ENCODE measurements around the gene XRCC4. TPM values are rescaled to one million over a fixed set of nuclear protein-coding genes. Genes with fewer than 3 reads are reported as not detected.

Gene XRCC4
- total and polyA plus RNA-seq, 2 of the 8 experiments (the other 6 are each of a cell fraction or from before 2014, with no cell fraction given), result 3.0 to 8.3 TPM

- Histone ChIP-seq H3K36me3 (ENCODE audit: control insufficient read depth in 2 of 4, insufficient read depth in 4 of 4, low read length in 3 of 4) (no peaks in the 10 kb centered on the region), H2AFZ (ENCODE audit: low read length) (no peak overlapping the region), H3K4me2 (ENCODE audit: insufficient read depth in 1 of 2, low read depth in 2 of 2, low read length in 2 of 2) (no peak overlapping the region), H3K27ac (ENCODE audit: low read depth, low read length) (no peak overlapping the region), H2BK12ac (ENCODE audit: low read depth, low read length) (no peak overlapping the region), H3K4me1 (replicated peaks in 1 of 4; ENCODE audit: control insufficient read depth in 3 of 4, insufficient read depth in 4 of 4, low read length in 3 of 4) (no peaks in the 10 kb centered on the region), H3K79me1 (ENCODE audit: low read depth, low read length) (no peaks in the 10 kb centered on the region), H3K18ac (ENCODE audit: extremely low read depth, low read length) (no peak overlapping the region), H4K5ac (ENCODE audit: insufficient read length, low read depth, low read length) (no peak overlapping the region), H3K27me3 (replicated peaks in 1 of 4; ENCODE audit: control insufficient read depth in 3 of 4, extremely low read depth in 1 of 4, insufficient read depth in 3 of 4, low read length in 3 of 4) (no peaks in the 10 kb centered on the region), H2BK15ac (ENCODE audit: low read length) (no peak overlapping the region), H3K4me3 (ENCODE audit: extremely low read depth in 1 of 4, insufficient read depth in 2 of 4, low read depth in 3 of 4, low read length in 4 of 4) (no peak overlapping the region), H3K9me3 (ENCODE audit: insufficient read depth in 2 of 2, low read depth in 1 of 2, low read length in 1 of 2) (no peaks in the 10 kb centered on the region), H3K79me2 (ENCODE audit: control insufficient read depth in 1 of 2, insufficient read depth in 2 of 2, low read length in 2 of 2) (no peaks in the 10 kb centered on the region), H3K56ac (replicated peaks; ENCODE audit: insufficient read length, low read depth, low read length) (no peak overlapping the region), H3K9ac (replicated peaks in 1 of 4; ENCODE audit: extremely low read depth in 1 of 4, low read depth in 3 of 4, low read length in 3 of 4) (no peak overlapping the region), H2BK5ac (ENCODE audit: low read depth, low read length) (no peak overlapping the region), H2BK120ac (replicated peaks; ENCODE audit: low read depth, low read length) (no peak overlapping the region), H2BK20ac (ENCODE audit: low read length) (no peak overlapping the region), H4K8ac (ENCODE audit: extremely low read depth, insufficient read depth, low read length) (no peak overlapping the region), H2AK5ac (ENCODE audit: low read depth, low read length) (no peak overlapping the region), H3K23ac (ENCODE audit: insufficient read length) (no peak overlapping the region), H4K91ac (replicated peaks; ENCODE audit: insufficient read length, low read length) (no peak overlapping the region), H4K20me1 (replicated peaks in 1 of 2; ENCODE audit: control insufficient read depth in 1 of 2, insufficient read depth in 2 of 2, low read length in 2 of 2) (no peaks in the 10 kb centered on the region), H3K14ac (ENCODE audit: insufficient read length) (no peak overlapping the region), H3K23me2 (ENCODE audit: low read depth, low read length) (no peaks in the 10 kb centered on the region), H3K4ac (replicated peaks; ENCODE audit: insufficient read length, low read depth, low read length) (no peak overlapping the region)
- 83% methylated on average over 4 of the region's 4 CpGs; no CpG with 5 or more reads in 1 of the 2 experiments for WGBS, 2 experiments (ENCODE audit: extremely low coverage in 1 of 2, insufficient coverage in 1 of 2, insufficient read length in 1 of 2, insufficient replicate concordance in 2 of 2, low coverage in 1 of 2, low lambda C conversion rate in 2 of 2, missing lambda C conversion rate in 1 of 2)
- POLR2A ChIA-PET (ENCODE audit: partially characterized antibody), result no interaction called here
- CTCF ChIA-PET (ENCODE audit: partially characterized antibody), result no interaction called here
- TF ChIP-seq POU5F1 (IDR thresholded peaks at IDR 0.05; ENCODE audit: low read depth, low read length), result no peak
- no peak for TF ChIP-seq SP1 (IDR thresholded peaks at IDR 0.05; ENCODE audit: low read depth, low read length)
- no peak for TF ChIP-seq ATF2 (IDR thresholded peaks at IDR 0.05; ENCODE audit: low read length)
- no peak for TF ChIP-seq EP300 (IDR thresholded peaks at IDR 0.05; ENCODE audit: borderline replicate concordance in 1 of 2, low read depth in 2 of 2, low read length in 2 of 2)
- TF ChIP-seq TAF1 (IDR thresholded peaks at IDR 0.05; ENCODE audit: low read depth, low read length), result no peak
- TF ChIP-seq BACH1 (IDR thresholded peaks at IDR 0.05; ENCODE audit: low read length), result no peak
- no peak for TF ChIP-seq PHF8 (conservative IDR thresholded peaks at IDR 0.05; ENCODE audit: low read depth, low read length)
- TF ChIP-seq RBBP5 (IDR thresholded peaks at IDR 0.05; ENCODE audit: borderline replicate concordance, low read depth, low read length), result no peak
- no peak for TF ChIP-seq MAFK (IDR thresholded peaks at IDR 0.05; ENCODE audit: low read depth, low read length)
- DNase-seq (ENCODE audit: low read depth in 1 of 2, low spot score in 2 of 2) (no peak), FAIRE-seq (no peak)
Observed at GRCh38 chr5:83249156-83249555, 171.8 kb downstream of the XRCC4 start.
